Measurements from ENCODE around the gene APOC4.

Gene APOC4

GRCh38 chr19:44942067-44942571 lies at the start of gene APOC4:
Gene APOC4 (plus strand): TSS chr19:44942237. CDS start chr19:44942278, 41 bp downstream.
- Mint-ChIP-seq H3K27ac (no peak within 1 kb of the TSS), H3K9me3 (no peaks in the 10 kb centered on the region), H3K4me1 (no peaks in the 10 kb centered on the region), H3K4me3 (no peak within 1 kb of the TSS), H3K36me3 (no peaks in the 10 kb centered on the region), H3K27me3 (no peaks in the 10 kb centered on the region)

- Mint-ChIP-seq H3K27ac (no peak overlapping the region), H3K27me3 (no peaks in the 10 kb centered on the region), H3K36me3 (peaks cover 22% of the 10 kb centered on the region), H3K9me3 (no peaks in the 10 kb centered on the region), H3K4me3 (peak overlapping the region; percentile 97), H3K4me1 (peaks cover 38% of the 10 kb centered on the region)
Measured at GRCh38 chr19:44892932-44893331, 49.1 kb upstream of the APOC4 start.

- no peak overlapping the region for H3K27ac Mint-ChIP-seq
- peaks cover 38% of the 10 kb centered on the region for H3K4me1 Mint-ChIP-seq
- no peaks in the 10 kb centered on the region for H3K27me3 Mint-ChIP-seq
- H3K9me3 Mint-ChIP-seq: no peaks in the 10 kb centered on the region
- H3K36me3 Mint-ChIP-seq: peaks cover 22% of the 10 kb centered on the region
- peak overlapping the region; percentile 97 for H3K4me3 Mint-ChIP-seq
Measured at GRCh38 chr19:44893332-44894051, 48.5 kb upstream of the APOC4 start.

- Mint-ChIP-seq H3K27ac (no peak overlapping the region), H3K4me1 (peaks cover 36% of the 10 kb centered on the region), H3K9me3 (no peaks in the 10 kb centered on the region), H3K36me3 (peaks cover 22% of the 10 kb centered on the region), H3K27me3 (no peaks in the 10 kb centered on the region), H3K4me3 (no peak overlapping the region)
Measured at GRCh38 chr19:44894052-44894400, 48.0 kb upstream of the APOC4 start.

- Mint-ChIP-seq H3K27me3 (no peaks in the 10 kb centered on the region), H3K9me3 (no peaks in the 10 kb centered on the region), H3K4me3 (peak overlapping the region; percentile 11), H3K27ac (no peak overlapping the region), H3K36me3 (peaks cover 22% of the 10 kb centered on the region), H3K4me1 (peaks cover 33% of the 10 kb centered on the region)
Measured at GRCh38 chr19:44894946-44895345, 47.1 kb upstream of the APOC4 start.

- H3K27me3 Mint-ChIP-seq: no peaks in the 10 kb centered on the region
- H3K9me3 Mint-ChIP-seq: no peaks in the 10 kb centered on the region
- no peak overlapping the region for H3K27ac Mint-ChIP-seq
- no peak overlapping the region for H3K4me3 Mint-ChIP-seq
- H3K4me1 Mint-ChIP-seq: peaks cover 18% of the 10 kb centered on the region
- peaks cover 15% of the 10 kb centered on the region for H3K36me3 Mint-ChIP-seq
Measured at GRCh38 chr19:44897835-44898234, 44.2 kb upstream of the APOC4 start.

GRCh38 chr19:44900328-44901244 lies 41.5 kb upstream of the APOC4 start:
- Mint-ChIP-seq H3K27me3 (no peaks in the 10 kb centered on the region), H3K27ac (no peak overlapping the region), H3K4me1 (peaks cover 12% of the 10 kb centered on the region), H3K36me3 (peaks cover 6% of the 10 kb centered on the region), H3K9me3 (no peaks in the 10 kb centered on the region), H3K4me3 (no peak overlapping the region)

- Mint-ChIP-seq H3K36me3 (peaks cover 2% of the 10 kb centered on the region), H3K4me1 (peaks cover 18% of the 10 kb centered on the region), H3K27me3 (peaks cover 12% of the 10 kb centered on the region), H3K9me3 (no peaks in the 10 kb centered on the region), H3K27ac (no peak overlapping the region), H3K4me3 (no peak overlapping the region)
Measured at GRCh38 chr19:44903216-44903601, 38.8 kb upstream of the APOC4 start.

- H3K36me3 Mint-ChIP-seq: peaks cover 2% of the 10 kb centered on the region
- H3K27ac Mint-ChIP-seq: no peak overlapping the region
- peaks cover 18% of the 10 kb centered on the region for H3K4me1 Mint-ChIP-seq
- H3K27me3 Mint-ChIP-seq: peaks cover 12% of the 10 kb centered on the region
- no peaks in the 10 kb centered on the region for H3K9me3 Mint-ChIP-seq
- no peak overlapping the region for H3K4me3 Mint-ChIP-seq
Measured at GRCh38 chr19:44903602-44904425, 38.2 kb upstream of the APOC4 start.

GRCh38 chr19:44904426-44904994 lies 37.5 kb upstream of the APOC4 start:
- Mint-ChIP-seq H3K4me3 (no peak overlapping the region), H3K9me3 (no peaks in the 10 kb centered on the region), H3K4me1 (peaks cover 18% of the 10 kb centered on the region)

GRCh38 chr19:44905437-44906160 lies 36.4 kb upstream of the APOC4 start, which contains the start of gene APOE:
Gene APOE (plus strand): TSS chr19:44905796. CDS start chr19:44906625, 829 bp downstream.
- peak within 1 kb of the TSS; percentile 27 for H3K27ac Mint-ChIP-seq
- H3K4me3 Mint-ChIP-seq: no peak within 1 kb of the TSS
- H3K4me1 Mint-ChIP-seq: peaks cover 18% of the 10 kb centered on the region
- peaks cover 2% of the 10 kb centered on the region for H3K36me3 Mint-ChIP-seq
- H3K9me3 Mint-ChIP-seq: no peaks in the 10 kb centered on the region
- peaks cover 12% of the 10 kb centered on the region for H3K27me3 Mint-ChIP-seq

More at GRCh38 chr19:44904426-44904994, 37.5 kb upstream of the APOC4 start:
- H3K36me3 Mint-ChIP-seq: peaks cover 2% of the 10 kb centered on the region
- no peak overlapping the region for H3K27ac Mint-ChIP-seq
- H3K27me3 Mint-ChIP-seq: peaks cover 12% of the 10 kb centered on the region

GRCh38 chr19:44907613-44908012 lies 34.4 kb upstream of the APOC4 start:
- peaks cover 16% of the 10 kb centered on the region for H3K27me3 Mint-ChIP-seq
- peaks cover 17% of the 10 kb centered on the region for H3K4me1 Mint-ChIP-seq
- H3K4me3 Mint-ChIP-seq: no peak overlapping the region
- H3K27ac Mint-ChIP-seq: no peak overlapping the region
- H3K36me3 Mint-ChIP-seq: peaks cover under 1% of the 10 kb centered on the region
- no peaks in the 10 kb centered on the region for H3K9me3 Mint-ChIP-seq

- Mint-ChIP-seq H3K27ac (no peak overlapping the region), H3K9me3 (no peaks in the 10 kb centered on the region), H3K4me3 (no peak overlapping the region), H3K36me3 (no peaks in the 10 kb centered on the region), H3K4me1 (peaks cover 16% of the 10 kb centered on the region), H3K27me3 (peaks cover 20% of the 10 kb centered on the region)
Measured at GRCh38 chr19:44908074-44908835, 33.8 kb upstream of the APOC4 start.

GRCh38 chr19:44908836-44909261 lies 33.2 kb upstream of the APOC4 start:
- H3K9me3 Mint-ChIP-seq: no peaks in the 10 kb centered on the region
- peaks cover 23% of the 10 kb centered on the region for H3K27me3 Mint-ChIP-seq

More at GRCh38 chr19:44908836-44909261, 33.2 kb upstream of the APOC4 start:
- no peak overlapping the region for H3K4me3 Mint-ChIP-seq
- H3K36me3 Mint-ChIP-seq: no peaks in the 10 kb centered on the region
- H3K4me1 Mint-ChIP-seq: peaks cover 11% of the 10 kb centered on the region
- no peak overlapping the region for H3K27ac Mint-ChIP-seq
